Middle frontal gyrus (tissue), 1 donor: ENCODE data around the gene KRT83.
A peak's percentile ranks its signal among the peaks of the same experiment; 100 is the strongest.

ENCODE experiments used
- DNase-seq: peaks from one replicate; pipeline ENCODE4 v3.0.0-alpha.2; 2015; ENCODE audit warnings: low spot score; ENCODE audit errors: extremely low spot score

The KRT83 gene

GRCh38 chr12:52267266-52267665 lies 53.9 kb downstream of the KRT83 start:
- no peak for DNase-seq

GRCh38 chr12:52266514-52266913 lies 54.7 kb downstream of the KRT83 start:
- DNase-seq: no peak

- DNase-seq: peak; percentile 19
These were observed 56.8 kb downstream of the KRT83 start for GRCh38 chr12:52264435-52264825.
